HK-2 (cell line): ENCODE results near the gene MIDN.
A peak's percentile ranks its signal among the peaks of the same experiment; 100 is the strongest.
"Not testable (repeated sequence)": the region's sequence is repeated elsewhere in the genome, so short reads cannot be mapped to it uniquely, and the experiment has no call there.

Experiments used
- DNase-seq: peaks from one replicate; pipeline ENCODE4 v3.0.0-alpha.2; 2018; ENCODE audit not compliant: unreplicated experiment

Gene MIDN

DNA sequence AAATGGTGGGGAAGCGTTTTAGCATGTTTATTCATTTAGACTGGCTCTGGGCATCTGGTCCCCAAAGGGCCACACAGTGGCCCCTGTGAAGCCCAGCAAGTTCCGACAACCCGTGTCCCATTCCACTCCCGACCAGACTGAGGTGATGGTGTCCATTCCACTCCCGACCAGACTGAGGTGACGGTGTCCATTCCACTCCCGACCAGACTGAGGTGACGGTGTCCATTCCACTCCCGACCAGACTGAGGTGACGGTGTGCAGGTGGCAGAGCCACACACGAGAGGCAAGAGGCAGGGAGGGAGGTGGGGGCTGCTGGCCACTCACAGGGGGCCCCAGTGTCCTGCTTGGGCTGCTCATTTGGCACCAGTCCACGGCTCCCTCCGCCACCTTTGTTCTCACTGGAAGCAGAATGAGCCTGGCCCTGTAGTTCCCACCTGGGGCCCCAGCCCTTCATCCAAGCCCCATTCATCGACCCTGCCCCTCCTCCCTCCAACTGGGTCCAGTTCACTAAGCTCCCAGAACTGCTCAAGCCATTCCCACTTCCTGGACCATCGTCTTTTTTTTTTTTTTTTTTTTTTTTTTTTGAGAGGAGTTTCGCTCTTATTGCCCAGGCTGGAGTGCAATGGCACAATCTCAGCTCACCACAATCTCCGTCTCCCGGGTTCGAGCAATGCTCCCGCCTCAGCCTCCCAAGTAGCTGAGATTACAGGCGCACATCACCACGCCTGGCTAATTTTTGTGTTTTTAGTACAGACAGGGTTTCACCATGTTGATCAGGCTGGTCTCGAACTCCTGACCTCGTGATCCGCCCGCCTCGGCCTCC is 1.9 kb upstream of the MIDN start:
- DNase-seq: not testable (repeated sequence)

DNA sequence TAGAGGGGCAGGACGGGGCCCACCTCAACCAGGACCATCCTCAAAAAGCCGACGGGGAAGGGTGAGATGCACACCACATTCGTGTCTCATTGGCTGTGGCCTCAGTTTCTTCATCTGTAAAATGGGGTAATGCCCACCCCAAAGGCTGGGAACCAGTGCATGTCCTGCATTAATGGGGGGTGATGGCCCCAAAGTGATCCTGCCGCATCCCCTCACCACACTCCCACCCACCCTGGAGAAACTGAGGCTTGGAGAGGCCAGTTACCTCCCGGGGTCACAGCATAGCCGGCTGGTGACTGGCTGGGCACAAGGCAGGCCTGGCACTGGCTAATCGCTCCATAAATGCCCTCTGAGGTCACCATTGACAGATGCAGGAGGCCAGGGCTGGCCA is 640 bp upstream of the MIDN start:
- no peak for DNase-seq

DNA sequence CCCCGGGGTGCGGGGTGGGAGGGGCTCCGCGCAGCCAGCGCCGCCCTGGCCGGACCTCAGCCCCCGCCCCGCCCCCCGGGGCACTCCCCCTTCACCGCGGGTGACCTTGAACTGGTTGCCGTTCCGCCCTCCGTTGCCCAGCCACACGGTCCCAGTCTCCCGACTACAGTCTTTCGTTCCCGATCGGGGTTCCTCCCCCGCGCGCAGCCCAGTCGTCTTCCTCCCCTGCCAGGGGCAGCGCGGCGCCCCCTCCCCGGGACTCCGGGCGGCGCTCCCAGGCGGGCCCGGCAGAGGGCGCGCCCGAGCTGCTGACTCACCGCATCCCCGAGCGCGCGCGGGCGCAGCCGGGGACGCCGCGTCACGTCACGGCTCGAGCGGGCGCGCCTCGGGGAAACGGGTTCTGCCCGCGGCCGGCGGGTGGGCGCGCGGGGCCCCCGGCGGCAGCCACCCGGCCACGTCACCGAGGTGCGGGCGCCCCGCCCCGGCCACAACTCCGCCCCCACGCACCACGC is 459 bp downstream of the MIDN start:
- DNase-seq: peak; percentile 81

DNA sequence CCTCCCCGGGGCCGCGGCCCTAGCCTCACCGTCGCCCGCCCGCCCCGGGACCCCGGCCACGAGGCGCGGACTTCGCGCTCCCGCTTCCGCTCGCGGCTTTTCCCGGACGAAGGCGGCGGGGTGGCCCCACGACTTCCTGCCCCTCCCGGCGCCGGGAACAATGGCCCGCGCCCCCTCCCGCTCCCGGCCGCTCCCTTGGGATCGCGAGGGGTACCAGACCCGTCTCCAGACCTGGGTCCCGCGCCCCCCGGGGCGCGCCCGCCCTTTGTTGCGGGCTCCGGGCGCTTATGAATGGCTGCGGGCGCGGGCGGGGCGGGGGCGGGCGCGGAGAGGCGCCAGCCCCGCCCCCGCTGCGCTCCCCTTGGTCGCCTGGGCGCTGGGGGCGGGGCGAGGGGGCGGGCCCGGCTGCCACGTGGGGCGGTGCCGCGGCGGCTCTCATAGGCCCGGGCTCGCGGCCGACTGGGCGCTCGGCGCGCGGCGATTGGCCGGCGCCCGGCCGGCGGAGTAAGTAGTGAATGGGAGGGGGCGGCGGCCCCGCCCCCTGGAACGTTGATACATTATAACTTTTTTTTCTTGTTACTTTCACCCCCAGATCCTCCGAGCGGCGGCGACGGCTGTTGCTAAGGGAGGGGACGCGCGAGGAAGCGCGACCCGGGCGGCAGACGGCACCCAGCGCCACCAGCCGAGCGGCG is 1.1 kb downstream of the MIDN start:
- DNase-seq: peak; percentile 95

DNA sequence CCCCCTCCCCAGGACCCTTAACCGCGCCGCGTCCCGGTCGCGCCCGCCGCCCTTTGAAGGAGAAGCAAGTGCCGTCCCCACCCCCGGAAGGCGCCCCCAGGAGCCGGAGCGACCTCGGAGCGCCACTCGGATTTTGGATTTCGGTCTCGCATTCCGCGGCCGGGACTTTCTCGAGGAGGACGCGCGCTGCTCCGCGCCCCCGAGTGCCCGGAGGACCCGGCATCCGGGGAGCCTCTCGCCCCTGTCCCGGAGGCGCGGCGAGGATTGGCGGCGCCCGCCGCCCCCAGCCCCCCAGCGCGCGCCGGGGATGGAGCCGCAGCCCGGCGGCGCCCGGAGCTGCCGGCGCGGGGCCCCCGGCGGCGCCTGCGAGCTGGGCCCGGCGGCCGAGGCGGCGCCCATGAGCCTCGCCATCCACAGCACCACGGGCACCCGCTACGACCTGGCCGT is 1.6 kb downstream of the MIDN start:
- no peak for DNase-seq

DNA sequence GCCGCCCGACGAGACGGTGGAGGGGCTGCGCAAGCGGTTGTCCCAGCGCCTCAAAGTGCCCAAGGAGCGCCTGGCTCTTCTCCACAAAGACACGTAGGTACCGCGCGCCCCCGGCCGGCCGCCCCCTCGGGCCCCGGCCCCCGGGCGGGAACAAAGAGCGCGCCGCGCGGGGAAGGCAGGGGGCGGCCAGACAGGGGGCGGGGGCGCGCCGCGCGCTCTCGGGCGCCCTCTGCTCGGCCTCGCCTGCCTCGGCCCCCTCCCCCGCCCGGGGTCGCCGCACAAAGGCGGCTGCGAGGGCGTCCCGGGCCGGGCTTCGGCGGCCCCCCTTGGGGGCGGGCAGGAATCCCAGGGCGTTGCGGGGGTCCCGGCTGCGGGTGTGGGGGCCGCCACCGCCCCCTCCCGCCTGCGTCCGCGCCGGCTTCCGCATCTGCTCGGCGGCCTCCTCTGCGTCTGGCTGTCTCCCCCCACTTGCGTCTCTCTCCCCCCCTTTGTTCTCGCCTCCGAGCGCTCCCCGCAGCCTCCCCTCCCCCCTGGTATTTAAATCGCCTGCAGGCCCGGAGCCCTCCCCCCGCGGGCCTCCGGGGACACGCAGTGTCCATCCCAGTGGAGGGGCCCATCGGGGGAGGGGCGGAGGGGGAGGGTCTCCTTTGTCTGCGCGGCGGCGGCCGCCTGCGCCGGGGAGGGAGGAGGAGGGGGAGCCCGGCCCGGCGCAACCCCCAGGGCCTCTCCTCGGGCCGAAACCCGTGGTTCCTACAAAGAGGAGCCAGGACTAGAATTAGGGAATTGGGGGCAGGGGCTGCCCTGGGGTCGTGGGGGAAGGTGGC is 2.3 kb downstream of the MIDN start:
- DNase-seq: peak; percentile 39

DNA sequence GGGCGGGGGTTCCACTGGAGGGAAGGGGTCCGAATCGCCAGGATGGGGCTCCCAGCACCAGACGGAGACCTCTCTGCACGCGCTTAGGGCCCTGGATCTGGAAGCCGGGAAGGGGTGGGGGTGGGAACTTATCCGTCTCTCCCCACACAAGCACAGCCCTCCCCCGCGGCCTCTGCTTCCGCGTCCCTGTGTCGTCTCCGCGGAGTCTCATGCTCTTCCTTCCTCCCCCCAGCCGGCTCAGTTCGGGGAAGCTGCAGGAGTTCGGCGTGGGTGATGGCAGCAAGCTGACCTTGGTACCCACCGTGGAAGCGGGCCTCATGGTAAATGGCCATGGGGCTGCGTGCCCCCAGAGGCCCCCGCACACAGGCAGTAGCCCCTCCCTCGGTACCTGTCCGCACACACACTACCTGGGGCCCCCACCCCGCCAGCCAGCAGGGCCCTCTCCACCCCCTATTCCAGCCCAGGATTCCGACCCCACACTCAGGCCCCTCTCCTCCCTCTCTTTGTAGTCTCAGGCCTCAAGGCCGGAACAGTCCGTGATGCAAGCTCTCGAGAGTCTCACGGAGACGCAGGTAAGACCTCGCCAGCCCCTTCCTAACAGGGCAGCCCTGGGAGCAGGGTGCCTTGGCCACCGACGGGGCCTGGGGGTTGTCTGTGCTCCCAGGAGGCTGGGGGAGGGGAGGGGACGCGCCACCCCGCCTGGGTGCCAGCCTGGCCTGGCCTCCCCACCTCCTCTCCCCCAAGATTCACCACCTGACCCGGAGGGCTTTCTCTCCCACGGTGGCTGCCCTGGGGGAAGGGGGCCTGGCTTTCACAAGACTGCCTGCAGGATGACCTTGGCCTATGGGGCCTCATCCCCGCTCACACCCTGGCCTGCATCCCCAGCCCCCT is 3.2 kb downstream of the MIDN start:
- peak; percentile 74 for DNase-seq

DNA sequence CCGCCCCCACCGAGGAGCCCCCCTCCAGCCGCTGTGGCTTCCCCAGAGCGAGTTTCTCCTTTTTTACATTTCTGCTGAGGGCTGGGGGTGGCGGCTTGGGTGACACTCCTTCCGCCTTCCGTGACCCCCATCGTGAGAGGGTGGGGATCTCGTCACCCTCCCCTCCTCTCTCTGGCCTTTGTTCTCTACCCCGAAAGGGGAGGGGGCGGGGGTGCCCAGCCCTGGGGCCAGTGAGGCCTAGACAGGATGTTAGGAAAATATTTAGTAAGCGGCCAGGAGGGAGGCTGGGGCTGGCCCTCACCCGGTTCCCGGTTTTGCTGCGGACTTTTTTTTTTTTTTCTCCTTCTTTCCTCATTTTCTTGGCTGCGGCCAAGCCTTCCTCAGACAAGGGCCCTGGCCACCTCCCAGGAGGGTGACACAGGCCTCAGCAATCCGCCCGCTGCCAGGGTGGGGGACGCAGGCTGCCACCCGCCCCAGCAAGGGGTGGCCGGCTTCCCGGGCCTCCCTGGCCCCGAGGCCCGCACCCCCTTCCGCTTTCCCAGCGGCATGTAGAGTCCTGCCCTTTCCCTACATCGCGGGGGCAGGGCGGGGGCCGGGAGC is 3.9 kb downstream of the MIDN start:
- DNase-seq: peak; percentile 91

DNA sequence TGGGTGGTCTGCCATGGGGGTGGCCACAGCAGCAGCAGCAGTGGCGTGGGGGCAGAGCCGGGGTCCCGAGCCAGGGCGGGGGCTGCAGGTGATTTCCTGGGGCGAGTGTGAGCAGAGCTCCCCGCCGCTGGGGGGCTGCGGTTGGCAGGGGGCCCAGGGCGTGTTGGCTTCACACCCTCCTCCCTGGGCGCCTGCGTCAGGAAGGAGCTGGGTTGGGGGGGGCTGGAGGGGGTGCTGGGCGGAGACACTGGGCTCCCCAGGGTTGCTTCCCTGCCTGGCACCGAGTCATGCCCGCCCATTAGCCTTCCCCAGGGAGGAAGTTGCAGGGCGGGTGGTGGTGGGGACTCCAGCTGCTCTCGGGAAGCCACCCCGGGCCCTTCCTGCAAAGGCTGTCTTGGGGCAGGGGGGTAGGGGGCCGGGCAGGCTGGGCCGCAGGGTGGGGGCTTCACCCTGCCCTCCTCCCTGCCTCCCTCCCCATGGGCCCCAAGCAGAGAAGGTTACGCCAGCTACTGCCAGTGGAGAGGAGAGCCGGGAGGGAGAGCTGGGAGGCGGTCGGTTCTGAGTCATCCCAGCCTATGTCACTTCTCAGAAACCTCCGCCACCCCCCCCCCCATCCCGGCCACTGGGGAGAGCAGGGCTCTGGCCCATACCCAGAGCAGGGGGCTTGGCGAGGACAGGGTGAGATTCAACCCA is 4.6 kb downstream of the MIDN start:
- DNase-seq: peak; percentile 95

DNA sequence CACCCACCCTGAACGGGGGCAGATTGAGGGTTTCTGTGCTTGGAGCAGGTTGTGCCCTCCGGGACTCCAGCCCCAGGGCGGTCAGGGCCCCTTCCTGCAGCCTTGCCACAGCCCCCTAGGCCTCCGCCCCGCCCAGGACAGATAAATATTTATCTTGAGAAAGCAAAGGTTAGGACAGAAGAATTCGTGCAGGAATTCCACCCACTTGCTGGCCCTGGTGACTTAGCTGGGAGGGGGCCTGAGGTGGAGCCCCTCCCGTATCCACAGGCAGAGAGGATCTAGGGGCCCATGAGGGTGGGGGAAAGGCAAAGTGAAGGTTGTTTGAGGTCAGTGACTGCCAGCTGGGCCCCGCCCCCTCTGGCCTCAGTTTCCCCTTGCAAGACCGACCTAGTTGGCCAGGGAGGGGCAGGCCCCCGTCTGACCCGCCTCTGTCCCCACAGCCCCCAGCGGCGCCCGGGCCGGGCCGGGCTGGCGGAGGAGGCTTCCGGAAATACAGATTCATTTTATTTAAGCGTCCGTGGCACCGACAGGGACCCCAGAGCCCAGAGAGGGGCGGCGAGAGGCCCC is 5.2 kb downstream of the MIDN start:
- no peak for DNase-seq

DNA sequence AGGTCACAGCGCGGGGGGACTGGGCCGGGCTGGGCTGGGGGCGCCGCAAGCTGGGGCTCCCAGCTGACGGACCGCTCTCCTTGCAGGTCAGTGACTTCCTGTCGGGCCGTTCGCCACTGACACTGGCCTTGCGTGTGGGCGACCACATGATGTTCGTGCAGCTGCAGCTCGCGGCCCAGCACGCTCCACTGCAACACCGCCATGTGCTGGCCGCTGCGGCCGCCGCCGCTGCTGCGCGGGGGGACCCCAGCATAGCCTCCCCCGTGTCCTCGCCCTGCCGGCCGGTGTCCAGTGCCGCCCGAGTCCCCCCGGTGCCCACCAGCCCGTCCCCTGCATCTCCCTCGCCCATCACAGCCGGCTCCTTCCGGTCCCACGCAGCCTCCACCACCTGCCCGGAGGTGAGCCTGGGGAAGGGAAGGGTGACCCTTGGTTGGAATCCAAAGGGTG is 5.7 kb downstream of the MIDN start:
- no peak for DNase-seq

DNA sequence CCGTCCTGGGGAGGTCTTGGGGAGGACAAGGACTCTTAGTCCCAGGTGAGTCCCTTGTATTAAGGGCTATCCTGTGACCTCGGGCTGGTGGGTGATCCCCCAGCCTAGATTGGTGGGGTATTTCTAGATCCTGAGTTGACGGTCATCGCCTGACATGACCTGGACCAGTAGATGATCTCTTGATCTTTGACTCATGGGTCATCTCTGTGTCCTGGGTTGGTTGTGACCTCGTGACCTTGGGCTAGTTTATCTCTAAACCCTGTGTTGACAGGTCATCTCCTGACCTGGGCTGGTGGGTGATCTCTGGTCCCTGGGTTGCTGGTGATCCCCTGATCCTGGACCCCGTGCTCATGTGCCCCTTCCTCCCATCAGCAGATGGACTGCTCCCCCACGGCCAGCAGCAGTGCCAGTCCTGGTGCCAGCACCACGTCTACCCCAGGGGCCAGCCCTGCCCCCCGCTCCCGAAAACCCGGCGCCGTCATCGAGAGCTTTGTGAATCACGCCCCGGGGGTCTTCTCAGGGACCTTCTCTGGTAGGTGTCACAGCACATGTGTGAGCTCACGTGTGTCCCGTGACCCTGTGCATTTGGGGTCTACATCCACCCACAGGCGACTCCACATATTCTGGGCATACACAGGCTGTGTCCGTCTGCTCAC is 6.3 kb downstream of the MIDN start:
- DNase-seq: no peak

DNA sequence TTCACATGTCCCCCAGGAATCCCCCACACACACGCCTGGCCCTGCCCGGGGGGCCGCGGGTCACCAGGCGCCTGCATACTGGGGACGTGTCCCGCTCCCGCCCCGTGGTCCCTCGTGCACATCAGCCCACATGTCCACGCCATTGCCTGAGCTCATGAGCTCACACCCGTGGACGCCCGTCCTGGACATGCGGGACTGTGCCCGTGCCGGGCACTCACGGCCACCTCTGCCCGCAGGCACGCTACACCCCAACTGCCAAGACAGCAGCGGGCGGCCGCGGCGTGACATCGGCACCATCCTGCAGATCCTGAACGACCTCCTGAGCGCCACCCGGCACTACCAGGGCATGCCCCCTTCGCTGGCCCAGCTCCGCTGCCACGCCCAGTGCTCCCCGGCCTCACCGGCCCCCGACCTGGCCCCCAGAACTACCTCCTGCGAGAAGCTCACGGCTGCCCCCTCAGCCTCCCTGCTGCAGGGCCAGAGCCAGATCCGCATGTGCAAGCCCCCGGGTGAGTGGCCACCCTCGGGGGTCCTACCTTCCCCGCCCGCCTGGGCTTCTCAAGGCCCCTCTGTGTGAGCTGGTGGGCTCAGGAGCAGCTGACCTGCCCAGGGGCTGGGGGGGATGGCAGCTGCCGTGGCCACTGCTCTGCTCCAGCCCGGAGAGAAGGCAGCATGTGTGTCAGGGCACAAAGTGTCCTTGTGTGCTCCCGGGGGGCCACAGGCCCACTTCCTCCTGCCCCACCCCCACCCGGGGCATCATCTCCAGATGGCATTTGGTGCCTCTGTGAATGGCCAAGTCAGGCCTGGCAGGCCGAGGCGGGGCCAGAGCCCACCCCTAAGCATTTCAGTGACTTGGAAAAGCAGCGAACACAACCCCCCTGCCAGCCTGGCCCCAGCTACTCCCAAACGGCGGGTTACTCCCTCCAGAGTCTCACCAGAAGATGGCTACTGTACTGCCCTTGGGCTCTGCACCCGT is 7.1 kb downstream of the MIDN start:
- no peak for DNase-seq

DNA sequence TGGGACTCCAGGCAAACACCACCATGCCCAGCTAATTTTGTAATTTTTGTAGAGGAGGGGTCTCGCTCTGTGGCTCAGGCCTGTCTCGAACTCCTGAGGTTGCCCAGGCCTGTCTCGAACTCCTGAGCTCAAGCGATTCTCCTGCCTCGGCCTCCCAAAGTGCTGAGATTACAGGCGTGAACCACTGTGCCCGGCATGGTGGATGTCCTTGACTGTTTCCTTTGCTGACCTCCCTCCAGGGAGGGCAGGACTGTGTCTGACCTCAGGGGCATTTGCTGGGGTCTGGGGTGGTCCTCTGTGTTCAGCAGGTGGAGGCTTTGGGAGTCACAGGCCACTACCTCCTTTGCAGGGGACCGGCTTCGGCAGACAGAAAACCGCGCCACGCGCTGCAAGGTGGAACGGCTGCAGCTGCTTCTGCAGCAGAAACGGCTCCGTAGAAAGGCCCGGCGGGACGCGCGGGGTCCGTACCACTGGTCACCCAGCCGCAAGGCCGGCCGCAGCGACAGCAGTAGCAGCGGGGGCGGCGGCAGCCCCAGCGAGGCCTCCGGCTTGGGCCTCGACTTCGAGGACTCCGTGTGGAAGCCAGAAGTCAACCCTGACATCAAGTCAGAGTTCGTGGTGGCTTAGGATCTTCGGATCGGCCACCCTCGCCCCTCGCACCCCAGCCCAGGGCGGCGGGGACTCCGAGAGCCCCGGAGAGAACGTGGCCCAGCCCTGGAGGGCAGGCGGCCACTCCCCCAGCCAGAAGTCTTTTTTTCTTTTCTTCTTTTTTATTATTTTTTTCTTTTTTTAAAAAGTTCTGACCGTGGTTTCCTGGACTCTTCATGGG is 8.5 kb downstream of the MIDN start:
- DNase-seq: no peak

DNA sequence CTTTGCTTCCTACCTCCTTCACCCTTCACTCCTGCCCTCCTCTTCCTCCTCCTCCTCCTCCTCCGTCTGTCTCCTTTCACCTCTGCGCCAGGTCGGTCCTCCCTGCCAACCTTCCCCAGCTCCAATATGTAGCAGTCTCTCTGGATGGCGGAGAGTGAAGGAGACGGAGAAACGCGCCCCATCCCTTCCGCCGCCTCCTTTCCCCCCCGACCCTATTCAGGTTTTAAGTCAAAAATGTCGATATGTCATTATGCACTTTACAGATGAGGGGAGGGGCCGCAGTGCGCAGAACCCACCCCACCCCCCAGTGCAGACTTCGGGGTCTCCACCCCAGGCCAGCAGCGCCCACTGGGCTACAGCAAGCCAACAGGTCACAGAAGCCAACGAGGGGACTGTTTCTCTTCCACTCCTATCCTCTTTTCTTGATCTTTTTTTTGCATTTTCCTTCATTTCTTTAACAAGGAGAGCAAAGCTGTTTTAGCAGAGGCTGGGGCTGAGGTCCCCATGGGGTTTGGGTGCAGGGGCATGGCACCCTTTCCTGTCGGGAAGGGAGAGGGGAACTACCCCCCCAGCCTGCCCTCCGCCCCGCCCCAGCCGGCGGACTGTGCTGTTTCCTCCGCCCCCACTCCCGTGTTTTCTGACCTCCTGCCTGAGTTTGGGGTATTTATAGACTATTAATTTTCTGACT is 9.2 kb downstream of the MIDN start:
- DNase-seq: no peak

DNA sequence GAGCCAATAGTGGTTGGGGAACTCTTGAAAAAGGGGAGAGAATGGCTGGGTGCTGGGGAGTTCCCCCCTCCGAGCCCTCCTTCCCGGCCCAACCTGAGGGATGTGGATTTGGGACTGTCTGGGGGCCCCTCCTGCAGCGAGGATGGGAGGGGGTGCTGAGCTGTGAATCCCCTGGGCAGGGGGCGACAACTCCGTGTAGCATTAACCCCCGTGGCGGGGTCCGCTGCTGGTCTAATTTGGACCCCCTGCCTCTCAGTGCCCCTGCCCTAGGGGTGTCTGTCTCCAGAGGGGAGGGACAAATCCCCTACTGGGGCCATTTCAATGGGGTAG is 9.7 kb downstream of the MIDN start:
- no peak for DNase-seq
